GM10248 (cell line): Measurements from ENCODE around the gene FCHO2.

Source experiments
- CTCF ChIA-PET: fragments of 300-600 bp; sonication (Branson Sonifier 250); formaldehyde crosslinking; extraction: SDS; loops from one replicate; lab custom pipeline; 2021; ENCODE audit warnings: antibody characterized with exemption; lab: Yijun Ruan, JAX
- POLR2A ChIA-PET: fragments of 350-650 bp; sonication (Branson Sonifier 250); formaldehyde crosslinking; extraction: SDS; loops from one replicate; lab custom pipeline; 2020; ENCODE audit warnings: antibody characterized with exemption; lab: Yijun Ruan, JAX
- DNase-seq: peaks from one replicate; pipeline ENCODE4 v3.0.0; 2012; ENCODE audit errors: extremely low spot score
- CTCF ChIP-seq: IDR thresholded peaks from 2 replicates; pipeline ENCODE4 v1.5.1; 2012; ENCODE audit warnings: mild to moderate bottlenecking, low read depth; ENCODE audit errors: extremely low read depth, missing control alignments, control extremely low read depth

Gene FCHO2

GRCh38 chr5:73027816-73028215, 72.0 kb downstream of the FCHO2 start:
- no peak for DNase-seq
- POLR2A ChIA-PET = no interaction called here
- no peak for TF ChIP-seq CTCF
- CTCF ChIA-PET = no interaction called here

GRCh38 chr5:73028991-73029595, 73.3 kb downstream of the FCHO2 start:
- CTCF ChIA-PET = no interaction called here
- no peak for DNase-seq
- POLR2A ChIA-PET = no interaction called here
- TF ChIP-seq CTCF = no peak

- ChIA-PET POLR2A (no interaction called here), CTCF (no interaction called here)
- no peak for DNase-seq
- no peak for TF ChIP-seq CTCF
Measured at GRCh38 chr5:73030531-73030930, 74.7 kb downstream of the FCHO2 start.

- TF ChIP-seq CTCF = no peak
- DNase-seq = no peak
- ChIA-PET POLR2A (no interaction called here), CTCF (no interaction called here)
Measured at GRCh38 chr5:73030995-73031394, 75.2 kb downstream of the FCHO2 start.

- TF ChIP-seq CTCF = no peak
- DNase-seq = no peak
- ChIA-PET POLR2A (no interaction called here), CTCF (no interaction called here)
Measured at GRCh38 chr5:73031839-73032238, 76.0 kb downstream of the FCHO2 start.

- ChIA-PET CTCF (no interaction called here), POLR2A (no interaction called here)
- no peak for DNase-seq
- TF ChIP-seq CTCF = no peak
Measured at GRCh38 chr5:73032635-73033034, 76.8 kb downstream of the FCHO2 start.
